HG03039 (cell line): ENCODE data around the gene SCN1B.
"Not testable (repeated sequence)": the region's sequence is repeated elsewhere in the genome, so short reads cannot be mapped to it uniquely, and the experiment has no call there.

ENCODE experiments used
- ATAC-seq: cut with Tn5 transposase; IDR thresholded peaks from one replicate; pipeline ENCODE4 v1.9.1; 2021; ENCODE audit warnings: mild to moderate bottlenecking, moderate library complexity; ENCODE audit not compliant: unreplicated experiment

The SCN1B gene

DNA sequence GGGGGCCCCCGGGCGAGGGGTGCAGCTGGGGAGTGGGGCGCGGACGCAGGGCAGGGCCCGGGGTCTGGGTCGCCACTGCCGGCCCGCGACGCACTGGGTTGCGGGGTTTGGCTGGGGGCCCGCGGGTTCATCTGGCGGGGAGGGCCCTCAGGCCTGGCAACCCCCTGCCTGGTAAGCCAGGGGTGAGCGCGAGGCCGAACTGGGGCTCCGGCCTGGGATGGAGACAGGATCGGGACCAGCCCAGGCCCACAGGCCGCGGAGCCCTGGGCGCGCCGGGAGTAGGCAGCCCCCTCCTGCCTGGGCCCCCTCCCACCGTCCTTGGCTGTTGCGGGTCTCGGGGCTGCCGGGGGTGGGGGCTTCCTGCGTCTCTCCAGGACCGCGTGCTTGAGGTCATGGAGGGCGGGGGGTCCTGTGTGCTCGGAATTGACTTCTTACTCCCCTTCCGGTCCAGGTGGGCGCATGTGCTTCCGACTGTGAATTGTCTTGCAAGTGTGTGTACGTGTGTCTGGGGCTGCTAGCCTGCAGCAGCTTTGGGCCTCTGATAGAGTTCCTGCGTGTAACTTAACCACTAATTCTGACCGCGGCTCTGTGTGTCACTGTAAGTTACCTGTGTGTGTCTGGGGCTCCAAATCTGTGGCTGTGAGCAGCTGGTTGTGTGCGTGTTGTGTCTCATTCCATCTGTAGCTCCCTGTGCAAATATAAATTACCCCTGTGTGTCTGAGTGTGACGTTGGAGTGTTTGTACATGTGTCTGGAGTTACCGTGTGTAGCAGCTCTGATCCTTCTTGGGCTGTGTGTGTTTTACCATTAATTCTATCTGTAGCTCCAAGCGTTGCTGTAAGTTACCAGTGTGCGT is 29.4 kb upstream of the SCN1B start:
- ATAC-seq = no peak

DNA sequence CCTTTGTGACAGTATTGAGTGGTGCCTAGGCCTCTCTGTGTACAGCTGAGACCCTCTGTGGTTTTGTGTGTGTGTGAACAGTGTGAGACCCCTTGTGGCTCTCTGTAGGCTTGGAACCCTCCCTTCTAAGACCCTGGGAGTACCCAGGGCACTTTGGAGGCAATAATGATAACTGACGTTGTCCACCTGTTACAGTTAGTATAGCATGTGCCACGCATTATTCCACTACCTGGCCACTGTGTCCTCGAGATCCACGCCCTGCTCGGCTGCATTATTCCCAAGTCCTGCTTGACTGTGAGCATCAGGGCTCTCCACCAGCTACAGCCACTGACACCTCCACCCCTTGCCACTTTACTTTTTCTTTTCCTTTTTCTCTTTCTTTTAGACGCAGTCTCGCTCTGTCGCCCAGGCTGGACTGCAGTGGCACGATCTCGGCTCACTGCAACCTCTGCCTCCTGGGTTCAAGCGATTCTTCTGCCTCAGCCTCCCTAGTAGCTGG is 28.2 kb upstream of the SCN1B start:
- no peak for ATAC-seq

DNA sequence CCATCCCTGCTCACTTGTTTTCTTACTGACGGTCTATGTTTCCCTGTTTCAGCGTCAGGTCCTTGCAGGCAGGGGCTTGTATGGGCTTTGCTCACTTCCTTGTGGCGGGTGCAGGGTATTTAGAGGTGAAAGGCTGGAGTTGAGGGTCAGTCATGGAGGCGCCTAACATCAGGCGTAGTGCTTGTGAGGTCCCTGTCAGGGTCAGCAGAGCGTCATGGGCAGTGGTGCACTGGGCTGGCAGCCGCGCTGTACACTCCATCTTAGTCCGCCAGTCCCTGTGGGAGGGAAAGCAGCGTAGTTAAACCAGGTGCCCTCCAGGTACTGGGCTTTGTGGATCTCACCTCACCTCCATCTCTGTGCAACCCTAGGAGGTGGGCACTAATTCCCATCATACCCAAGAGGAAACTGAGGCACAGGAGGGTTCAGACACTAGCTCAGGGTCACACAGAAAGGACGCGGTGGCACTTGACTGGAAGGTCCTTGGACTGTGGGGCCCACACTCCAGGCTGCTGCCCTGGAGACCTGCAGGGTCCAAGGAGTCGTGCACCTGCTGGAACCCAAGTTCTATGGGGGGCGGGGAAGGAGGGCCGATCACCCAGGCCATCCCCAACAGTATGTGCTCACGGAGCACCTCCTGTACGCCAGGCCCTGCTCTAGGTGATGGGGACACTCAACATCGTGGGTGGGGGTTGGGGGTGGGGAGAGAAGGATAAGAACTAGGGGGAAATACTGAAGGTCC is 25.6 kb upstream of the SCN1B start:
- no peak for ATAC-seq

DNA sequence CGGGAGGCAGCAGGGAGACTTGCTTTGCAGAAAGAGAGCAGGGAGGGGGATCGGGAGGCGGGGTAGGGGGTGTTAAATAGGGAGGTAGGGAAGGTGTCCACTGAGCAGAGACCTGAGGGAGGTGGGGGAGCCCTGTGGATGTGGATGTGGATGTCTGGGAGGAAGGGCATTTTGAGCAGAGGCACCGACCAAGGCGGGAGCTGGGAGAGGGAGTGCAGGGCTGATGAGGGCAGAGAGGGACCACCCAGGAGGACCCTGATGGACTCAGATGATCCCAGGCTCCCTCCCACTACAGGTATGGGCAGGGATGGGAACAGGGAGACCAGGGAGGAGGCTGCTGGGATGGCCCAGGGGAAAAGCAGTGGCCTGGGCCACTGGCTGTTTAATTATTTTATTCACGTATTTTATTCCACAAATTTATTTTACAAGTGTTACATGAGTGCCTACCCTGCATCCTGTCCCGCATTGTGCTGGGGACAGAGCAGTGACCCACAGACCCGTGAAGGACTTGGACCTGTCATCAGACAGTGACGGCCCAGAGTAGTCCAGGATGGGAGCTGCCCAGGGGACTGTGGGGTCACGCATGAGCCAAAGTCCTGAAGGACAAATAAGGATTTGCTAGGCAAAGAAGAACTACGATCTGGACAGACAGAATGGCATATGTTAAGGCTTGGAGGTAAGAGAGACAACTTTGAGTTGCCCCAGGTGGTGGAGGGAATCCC is 24.9 kb upstream of the SCN1B start:
- no peak for ATAC-seq

DNA sequence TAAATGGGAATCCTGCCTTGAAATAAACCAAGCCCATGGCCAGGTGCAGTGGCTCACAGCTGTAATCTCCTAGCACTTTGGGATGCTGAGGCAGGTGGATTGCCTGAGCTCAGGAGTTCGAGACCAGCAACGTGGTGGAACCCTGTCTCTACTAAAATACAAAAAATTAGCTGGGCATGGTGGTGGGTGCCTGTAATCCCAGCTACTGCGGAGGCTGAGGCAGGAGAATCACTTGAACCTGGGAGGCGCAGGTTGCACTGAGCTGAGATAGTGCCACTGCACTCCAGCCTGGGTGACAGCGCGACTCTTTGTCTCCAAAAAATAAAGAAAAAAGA is 24.3 kb upstream of the SCN1B start:
- ATAC-seq = not testable (repeated sequence)

DNA sequence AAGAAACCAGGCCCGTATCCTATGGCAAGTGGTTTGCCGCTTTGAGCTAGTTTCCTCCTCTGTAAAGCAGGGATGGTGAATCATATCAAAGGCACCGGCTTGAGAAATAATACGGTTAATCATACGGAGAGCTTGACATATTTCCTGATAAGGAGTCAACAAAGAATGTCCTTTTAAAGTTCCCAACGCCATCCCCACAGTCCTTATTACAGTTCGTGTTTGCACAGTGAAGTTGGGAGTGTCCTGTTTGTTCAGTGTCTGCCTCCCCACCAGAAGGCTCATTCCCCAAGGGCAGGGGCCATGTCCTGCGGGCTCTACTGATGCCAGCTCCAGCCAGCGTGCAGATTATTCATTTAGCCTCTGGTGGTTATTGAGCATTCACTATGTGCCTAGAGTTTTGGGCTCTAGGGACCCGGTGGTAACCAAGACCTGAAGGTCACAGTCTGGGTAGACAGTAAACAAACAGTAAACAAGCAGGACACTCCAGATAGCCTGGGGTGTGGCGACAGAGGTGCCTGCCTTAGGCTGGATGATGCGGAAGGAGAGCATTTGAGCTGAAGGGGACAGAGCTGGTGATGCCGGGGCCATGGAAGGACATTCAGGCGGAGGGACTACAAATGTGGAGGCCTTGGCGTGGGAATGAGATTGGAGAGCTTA is 23.8 kb upstream of the SCN1B start:
- no peak for ATAC-seq

DNA sequence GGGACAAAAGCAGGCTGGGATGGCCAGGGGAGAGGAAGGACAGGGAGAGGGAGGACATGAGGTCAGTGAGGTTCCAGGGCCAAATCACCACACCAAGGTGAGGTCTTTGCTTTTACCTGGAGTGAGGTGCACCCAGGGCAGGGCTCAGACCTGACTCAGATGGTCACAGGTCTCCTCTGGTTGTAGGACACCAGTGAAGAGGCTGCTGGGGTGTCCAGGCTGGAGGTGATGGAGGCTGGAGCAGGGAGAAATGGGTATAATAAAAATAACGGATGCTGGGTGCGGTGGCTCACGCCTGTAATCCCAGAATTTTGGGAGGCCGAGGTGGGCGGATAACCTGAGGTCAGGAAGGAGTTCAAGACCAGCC is 23.3 kb upstream of the SCN1B start:
- no peak for ATAC-seq

DNA sequence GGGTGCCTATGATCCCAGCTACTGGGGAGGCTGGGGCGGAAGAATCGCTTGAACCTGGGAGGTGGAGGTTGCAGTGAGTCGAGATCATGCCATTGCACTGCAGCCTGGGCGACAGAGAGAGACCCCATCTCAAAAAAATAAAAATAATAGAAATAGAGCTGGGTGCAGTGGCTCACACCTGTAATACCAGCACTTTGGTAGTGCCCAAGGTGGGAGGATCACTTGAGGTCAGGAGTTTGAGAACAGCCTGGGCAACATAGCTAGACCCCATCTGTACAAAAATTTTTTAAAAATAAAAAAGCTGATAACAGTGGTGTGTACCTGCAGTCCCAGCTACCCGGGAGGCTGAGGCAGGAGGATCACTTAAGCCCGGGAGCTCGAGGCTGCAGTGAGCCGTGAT is 22.8 kb upstream of the SCN1B start:
- not testable (repeated sequence) for ATAC-seq

DNA sequence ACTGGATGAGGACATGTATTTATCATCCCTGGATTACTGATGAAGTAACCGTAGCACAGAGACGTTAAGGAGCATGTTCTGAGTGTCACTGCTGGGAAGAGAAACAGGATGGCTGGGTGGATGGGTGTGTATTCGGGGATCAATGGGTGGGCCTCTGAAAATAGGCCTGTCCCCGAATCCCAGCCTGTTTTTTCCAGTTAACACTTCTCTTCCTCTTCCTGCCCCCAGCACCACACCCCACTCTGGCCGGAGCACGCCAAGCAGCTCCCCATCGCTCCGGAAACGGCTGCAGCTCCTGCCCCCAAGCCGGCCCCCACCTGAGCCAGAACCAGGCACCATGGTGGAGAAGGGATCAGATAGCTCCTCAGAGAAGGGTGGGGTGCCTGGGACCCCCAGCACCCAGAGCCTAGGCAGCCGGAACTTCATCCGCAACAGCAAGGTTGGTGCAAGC is 21.4 kb upstream of the SCN1B start:
- ATAC-seq = no peak

DNA sequence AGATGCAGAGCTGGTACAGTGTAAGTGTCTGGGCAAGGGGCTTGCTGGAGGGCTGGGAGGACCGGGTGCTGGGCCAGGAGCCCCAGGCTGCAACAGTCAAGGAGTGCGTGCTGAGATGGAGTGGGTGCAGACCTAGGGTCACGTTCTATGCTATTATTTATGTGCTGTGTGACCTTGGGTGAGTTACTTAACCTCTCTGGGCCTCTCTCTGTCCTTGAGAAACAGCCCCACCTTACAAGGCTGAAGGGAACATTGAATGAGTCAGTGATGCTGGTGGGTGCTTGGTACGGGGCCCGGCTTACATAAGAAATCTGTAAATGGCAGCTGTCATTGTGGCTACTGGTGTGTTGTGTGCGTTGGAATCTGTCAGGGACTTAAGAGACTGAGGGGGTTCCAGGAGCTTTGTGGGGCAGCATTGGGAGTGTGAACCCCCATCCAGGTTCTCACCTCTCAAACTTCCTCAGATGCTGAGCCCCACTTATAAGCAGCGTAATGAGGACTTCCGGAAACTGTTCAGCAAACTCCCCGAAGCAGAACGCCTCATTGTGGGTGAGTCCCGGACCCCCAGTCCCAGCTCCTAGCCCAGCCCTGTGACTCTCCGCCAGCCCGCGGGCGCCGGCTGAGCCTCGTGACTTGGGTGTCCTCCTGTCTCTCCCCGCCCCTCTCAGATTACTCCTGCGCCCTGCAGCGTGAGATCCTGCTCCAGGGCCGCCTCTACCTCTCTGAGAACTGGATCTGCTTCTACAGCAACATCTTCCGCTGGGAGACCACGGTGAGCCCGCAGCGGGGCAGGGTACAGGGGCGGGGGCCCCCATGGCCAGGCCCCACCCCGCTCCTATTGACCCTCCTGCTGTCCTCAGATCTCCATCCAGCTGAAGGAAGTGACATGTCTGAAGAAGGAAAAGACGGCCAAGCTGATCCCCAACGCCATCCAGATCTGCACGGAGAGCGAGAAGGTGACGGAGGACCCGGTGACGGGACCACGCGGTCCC is 20.6 kb upstream of the SCN1B start:
- no peak for ATAC-seq

DNA sequence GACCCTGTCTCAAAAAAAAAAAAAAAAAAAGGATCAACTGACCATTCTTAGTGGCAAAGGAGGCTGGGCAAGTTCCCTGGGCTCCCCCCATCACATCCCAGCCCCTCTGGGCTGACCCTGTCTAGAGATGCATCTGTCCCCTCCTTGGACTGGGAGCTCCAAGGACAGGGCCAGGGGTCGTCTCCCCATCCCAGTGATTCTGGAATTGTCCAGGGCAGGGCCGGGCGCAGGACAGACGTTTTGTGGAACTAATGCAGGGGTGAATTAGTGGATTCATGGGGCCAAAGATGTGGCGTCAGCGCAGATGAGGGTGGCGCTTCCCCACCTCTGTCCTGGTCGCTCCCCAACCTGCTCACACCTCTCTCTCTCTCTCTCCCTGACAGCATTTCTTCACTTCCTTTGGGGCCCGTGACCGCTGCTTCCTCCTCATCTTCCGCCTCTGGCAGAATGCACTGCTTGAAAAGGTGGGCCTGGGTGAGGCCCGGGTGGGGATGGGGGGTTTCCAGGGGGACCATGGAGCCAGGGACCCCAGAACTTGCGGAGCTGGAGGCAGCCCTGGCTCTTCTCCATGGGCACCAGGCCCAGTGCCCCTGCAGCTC is 19.1 kb upstream of the SCN1B start:
- ATAC-seq = no peak

DNA sequence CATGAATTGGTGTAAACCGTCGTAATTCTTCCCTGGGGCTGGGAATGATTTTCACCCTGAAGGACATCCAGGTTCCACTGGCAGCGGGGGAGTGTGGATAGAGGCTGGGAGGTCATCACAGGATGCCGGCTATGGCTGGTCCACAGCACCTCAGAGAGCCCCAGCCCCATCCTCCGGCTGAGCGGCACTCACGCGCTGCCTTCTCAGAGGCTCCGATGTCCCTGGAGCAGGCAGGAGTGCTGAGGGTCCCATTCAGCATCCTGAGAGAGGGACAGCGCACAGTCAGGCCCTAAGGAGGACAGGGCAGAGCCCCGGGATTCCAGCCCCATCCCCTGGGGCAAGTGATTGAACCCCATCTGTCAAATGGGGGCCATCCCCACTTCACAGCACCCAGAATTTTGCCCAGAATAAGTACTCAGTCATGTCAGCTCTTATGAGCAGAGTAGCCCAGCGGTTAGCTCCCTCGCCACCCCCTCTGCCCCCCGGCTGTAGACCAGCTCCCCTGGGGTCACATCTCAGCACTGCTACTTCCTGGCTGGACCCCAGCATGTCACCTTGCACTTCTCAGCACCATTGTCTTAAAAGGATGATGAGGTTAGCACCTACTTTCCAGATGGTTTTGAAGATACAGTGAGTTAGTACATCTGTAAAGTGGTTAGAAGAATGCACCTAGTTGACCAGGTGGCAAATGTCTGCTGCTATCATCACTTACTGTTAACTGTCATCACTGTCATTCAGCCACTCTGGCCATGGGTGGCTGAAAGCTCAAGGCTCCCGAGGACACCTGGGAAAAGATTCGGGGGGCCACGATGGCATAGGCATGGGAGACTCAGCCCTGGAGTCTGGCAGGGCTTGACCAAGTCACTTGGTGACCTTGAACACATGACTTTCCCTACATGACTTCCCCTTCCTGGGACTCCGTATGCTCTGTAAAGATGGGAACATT is 18.3 kb upstream of the SCN1B start:
- ATAC-seq = no peak

DNA sequence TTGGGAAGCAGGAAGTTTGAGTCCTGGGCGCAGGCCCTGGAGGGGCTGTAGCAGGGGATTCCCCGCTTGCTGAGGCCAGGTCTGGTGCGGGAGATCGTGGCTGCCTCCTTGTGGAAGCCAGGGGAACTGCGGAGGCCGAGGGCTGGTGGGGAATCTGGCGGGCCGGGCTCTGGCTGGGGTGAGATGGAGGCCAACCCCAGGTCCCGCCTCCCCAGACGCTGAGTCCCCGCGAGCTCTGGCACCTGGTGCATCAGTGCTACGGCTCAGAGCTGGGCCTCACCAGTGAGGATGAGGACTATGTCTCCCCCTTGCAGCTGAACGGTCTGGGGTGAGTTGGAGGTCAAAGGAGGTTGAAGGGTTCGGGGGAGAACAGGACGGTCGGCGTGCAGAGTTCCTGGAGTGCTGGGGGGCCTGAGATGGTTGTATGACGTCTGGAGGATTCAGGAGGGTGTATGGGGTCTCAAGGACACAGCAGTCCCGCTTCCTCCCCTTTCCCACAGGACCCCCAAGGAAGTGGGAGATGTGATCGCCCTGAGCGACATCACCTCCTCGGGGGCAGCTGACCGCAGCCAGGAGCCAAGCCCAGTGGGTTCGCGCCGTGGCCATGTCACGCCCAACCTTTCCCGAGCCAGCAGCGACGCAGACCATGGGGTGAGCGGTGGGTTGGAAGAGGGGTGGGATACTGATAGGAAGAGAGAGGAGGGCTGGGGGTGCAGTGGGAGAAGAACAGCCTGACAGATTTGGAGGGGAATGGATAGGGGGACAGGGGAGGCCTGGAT is 17.0 kb upstream of the SCN1B start:
- no peak for ATAC-seq

DNA sequence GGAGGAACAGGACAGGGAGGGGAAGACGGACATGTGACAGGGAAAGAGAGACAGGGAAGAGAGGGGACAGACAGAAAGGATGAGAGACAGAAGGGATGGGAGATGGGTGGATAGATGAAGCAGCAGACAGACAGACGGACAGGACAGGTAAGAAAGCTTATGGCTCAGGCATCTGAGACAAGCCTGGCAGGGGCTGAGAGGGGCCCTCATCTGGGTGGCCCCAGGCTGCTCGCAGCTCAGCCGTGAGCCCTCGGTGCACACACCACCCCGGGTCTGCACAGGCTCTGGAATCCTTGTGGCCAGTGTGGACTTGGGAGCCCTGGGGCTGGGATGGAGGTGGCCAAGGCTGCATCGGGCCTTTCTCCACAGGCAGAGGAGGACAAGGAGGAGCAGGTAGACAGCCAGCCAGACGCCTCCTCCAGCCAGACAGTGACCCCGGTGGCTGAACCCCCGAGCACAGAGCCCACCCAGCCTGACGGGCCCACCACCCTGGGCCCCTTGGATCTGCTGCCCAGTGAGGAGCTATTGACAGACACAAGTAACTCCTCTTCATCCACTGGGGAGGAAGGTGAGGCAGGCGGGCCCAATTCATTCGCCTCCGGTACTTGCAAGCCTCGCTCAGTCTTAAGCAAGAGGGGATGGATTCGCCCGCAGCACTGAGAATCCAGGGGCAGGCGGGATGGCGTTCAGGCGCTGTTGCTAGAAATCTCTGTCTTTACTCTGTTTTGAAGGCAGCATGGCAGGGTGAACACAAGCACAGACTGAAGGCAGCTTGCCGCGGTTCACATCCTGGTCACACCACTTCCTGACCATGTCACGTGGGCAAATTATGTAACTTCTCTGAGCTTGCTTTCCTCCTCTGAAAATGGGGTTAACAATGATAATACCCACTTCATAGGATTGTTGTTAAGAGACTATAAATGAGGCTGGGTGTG is 16.2 kb upstream of the SCN1B start:
- no peak for ATAC-seq

DNA sequence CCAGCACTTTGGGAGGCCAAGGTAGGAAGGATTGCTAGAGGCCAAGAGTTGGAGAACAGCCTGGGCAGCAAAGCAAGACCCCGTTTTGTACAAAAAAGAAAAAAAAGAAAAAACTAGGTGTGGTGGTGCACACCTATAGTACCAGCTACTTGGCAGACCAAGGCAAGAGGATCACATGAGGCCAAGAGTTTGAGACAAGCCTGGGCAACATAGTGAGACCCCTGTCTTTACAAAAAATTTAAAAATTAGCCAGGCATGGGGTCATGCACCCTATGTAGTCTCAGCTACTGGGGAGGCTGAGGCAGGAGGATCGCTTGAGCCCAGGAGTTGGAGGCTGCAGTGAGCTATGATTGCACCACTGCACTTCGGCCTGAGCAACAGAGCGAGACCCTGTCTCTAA is 15.5 kb upstream of the SCN1B start:
- not testable (repeated sequence) for ATAC-seq

DNA sequence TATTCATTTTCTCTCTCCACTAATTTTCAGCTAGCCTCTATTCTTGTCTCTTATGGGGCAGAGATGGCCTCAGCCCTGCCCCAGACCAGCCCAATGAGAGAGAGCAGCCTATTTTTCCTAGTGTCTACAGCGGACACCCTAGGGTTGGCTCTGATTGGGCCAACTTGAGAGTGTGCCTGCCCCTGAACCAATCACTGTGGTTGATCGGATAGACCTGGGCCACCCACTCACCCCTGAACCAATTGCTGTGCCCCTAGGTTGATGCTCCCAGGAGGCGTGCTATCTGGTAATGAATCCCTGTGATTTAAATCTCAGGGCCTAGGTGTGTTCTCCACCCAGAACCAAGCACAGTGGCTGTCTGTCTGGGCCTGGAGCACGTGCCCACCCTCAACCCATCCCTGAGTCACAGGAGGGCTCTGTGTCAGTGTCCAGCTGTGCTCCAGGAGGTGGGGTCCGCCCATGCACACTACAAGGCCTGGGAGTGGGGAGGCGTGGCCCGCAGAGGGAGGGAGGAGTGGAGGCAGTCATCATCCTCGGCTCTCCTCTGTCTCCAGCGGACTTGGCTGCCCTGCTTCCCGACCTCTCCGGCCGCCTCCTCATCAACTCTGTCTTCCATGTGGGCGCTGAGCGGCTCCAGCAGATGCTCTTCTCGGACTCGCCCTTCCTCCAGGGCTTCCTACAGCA is 14.9 kb upstream of the SCN1B start:
- ATAC-seq = no peak
